GM23248 (cell line): ENCODE data around the gene GTF2F2. TPM values are rescaled to one million over a fixed set of nuclear protein-coding genes. Genes with fewer than 3 reads are reported as not detected.

Experiments used
- DNase-seq: peaks from one replicate; pipeline ENCODE4 v3.0.0-alpha.2; 2015
- H2AFZ ChIP-seq: fragments of 200-600 bp; sonication (generic); 2 replicates; pipeline ENCODE4 v1.6.1; 2016; ENCODE audit warnings: antibody characterized with exemption
- H3F3A ChIP-seq: fragments of 200-600 bp; sonication (generic); 2 replicates; pipeline ENCODE4 v1.6.1; 2016; ENCODE audit warnings: mild to moderate bottlenecking, antibody characterized with exemption, mixed run types; ENCODE audit not compliant: insufficient read depth
- H3K27ac ChIP-seq: fragments of 200-600 bp; sonication (generic); 2 replicates; pipeline ENCODE4 v1.5.1; 2016; ENCODE audit warnings: mild to moderate bottlenecking
- H3K27me3 ChIP-seq: fragments of 200-600 bp; sonication (generic); replicated peaks from 2 replicates; pipeline ENCODE4 v1.6.1; 2016; ENCODE audit warnings: mild to moderate bottlenecking; ENCODE audit not compliant: insufficient read depth
- H3K36me3 ChIP-seq: fragments of 200-600 bp; sonication (generic); 2 replicates; pipeline ENCODE4 v1.6.1; 2016; ENCODE audit warnings: low read depth, mild to moderate bottlenecking
- H3K4me1 ChIP-seq: fragments of 200-600 bp; sonication (generic); 2 replicates; pipeline ENCODE4 v1.6.1; 2016; ENCODE audit warnings: mild to moderate bottlenecking; ENCODE audit not compliant: insufficient read depth
- H3K4me2 ChIP-seq: fragments of 200-600 bp; sonication (generic); one replicate; pipeline ENCODE4 v1.6.1; 2016; ENCODE audit warnings: mild to moderate bottlenecking; ENCODE audit not compliant: unreplicated experiment
- H3K4me3 ChIP-seq: fragments of 200-600 bp; sonication (generic); 2 replicates; pipeline ENCODE4 v1.5.1; 2016; ENCODE audit warnings: mild to moderate bottlenecking
- H3K79me2 ChIP-seq: fragments of 200-600 bp; sonication (generic); 2 replicates; pipeline ENCODE4 v1.6.1; 2016; ENCODE audit warnings: mild to moderate bottlenecking; ENCODE audit not compliant: insufficient read depth
- H3K9ac ChIP-seq: fragments of 200-600 bp; sonication (generic); 2 replicates; pipeline ENCODE4 v1.6.1; 2016; ENCODE audit warnings: mild to moderate bottlenecking
- H3K9me2 ChIP-seq: fragments of 200-600 bp; sonication (generic); 2 replicates; pipeline ENCODE4 v1.6.1; 2016; ENCODE audit warnings: mixed run types, mild to moderate bottlenecking, moderate library complexity; ENCODE audit not compliant: insufficient read depth
- H3K9me3 ChIP-seq: fragments of 200-600 bp; sonication (generic); one replicate; pipeline ENCODE4 v1.6.1; 2017; ENCODE audit warnings: low read depth
- H4K20me1 ChIP-seq: fragments of 200-600 bp; sonication (generic); 2 replicates; pipeline ENCODE4 v1.6.0; 2016; ENCODE audit not compliant: insufficient read depth
- EZH2 ChIP-seq: fragments of 200-600 bp; sonication (generic); IDR thresholded peaks from 2 replicates; pipeline ENCODE4 v1.6.1; 2018; ENCODE audit warnings: antibody characterized with exemption, mild to moderate bottlenecking; ENCODE audit not compliant: insufficient read depth, poor library complexity, severe bottlenecking
- EZH2phosphoT487 ChIP-seq: fragments of 200-600 bp; sonication (generic); IDR thresholded peaks from 2 replicates; pipeline ENCODE4 v1.6.1; 2018; ENCODE audit warnings: antibody characterized with exemption, moderate library complexity, mild to moderate bottlenecking, low read depth; ENCODE audit not compliant: insufficient read depth
- WGBS, 2 experiments: methylation state at CpG; one replicate each; pipeline ENCODE4 v1.1.6; 2015 to 2017; ENCODE audit warnings: low lambda C conversion rate in 2 of 2, low coverage in 1 of 2; ENCODE audit errors: missing lambda C conversion rate in 2 of 2; 5-methylcytosine and 5-hydroxymethylcytosine counted together
- in situ Hi-C: fragments of 300-500 bp; cut with MboI; formaldehyde crosslinking; loops from 2 replicates; pipeline ENCODE4 v1.15.0; 2020
- polyA plus RNA-seq: library from polyadenylated mRNA; unstranded; fragments of >200 nt; fragmentation: Nextera tagmentation; extraction: Ambion mirVana; gene quantifications from 2 replicates; pipeline ENCODE4 v1.2.1, GENCODE V29; 2016
- total RNA-seq: library from RNA; depleted of rRNA; stranded (reverse); fragments of >200 nt; shearing (Covaris generic); gene quantifications from 2 replicates; pipeline ENCODE4 v1.2.3, GENCODE V29; 2014

The GTF2F2 gene
- total and polyA plus RNA-seq, 2 experiments from 2014 or later = 23.7 to 27.6 TPM

GRCh38 chr13:45258334-45258675 is 138.0 kb downstream of the GTF2F2 start:
- WGBS, 2 experiments = 94 to 97% methylated on average over 2 of the region's 2 CpGs
- Histone ChIP-seq H3K9ac (no peak overlapping the region), H3K36me3 (no peaks in the 10 kb centered on the region; the same call in 1 of the 2 replicates), H3K4me3 (no peak overlapping the region), H3K79me2 (no peaks in the 10 kb centered on the region), H3K9me2 (no peaks in the 10 kb centered on the region), H3F3A (peaks cover 20% of the 10 kb centered on the region; the same call in 1 of the 2 replicates), H3K27me3 (no peaks in the 10 kb centered on the region), H3K27ac (0 out of 2 replicates have a peak overlapping the region, but pooled peaks have one; percentile 24), H3K9me3 (no peaks in the 10 kb centered on the region), H3K4me1 (peaks cover 21% of the 10 kb centered on the region), H4K20me1 (no peaks in the 10 kb centered on the region), H2AFZ (no peak overlapping the region), H3K4me2 (no peak overlapping the region)
- no peak for DNase-seq
- in situ Hi-C loops = no loop called here
- TF ChIP-seq EZH2phosphoT487 = no peak
- no peak for TF ChIP-seq EZH2

- Histone ChIP-seq H3K9me3 (no peaks in the 10 kb centered on the region), H3K27ac (no peak overlapping the region), H3F3A (no peaks in the 10 kb centered on the region), H3K9me2 (no peaks in the 10 kb centered on the region), H3K4me2 (no peak overlapping the region), H3K9ac (no peak overlapping the region), H3K79me2 (no peaks in the 10 kb centered on the region), H3K4me1 (no peaks in the 10 kb centered on the region), H3K27me3 (no peaks in the 10 kb centered on the region), H3K4me3 (no peak overlapping the region), H3K36me3 (peaks cover 14% of the 10 kb centered on the region; the same call in 1 of the 2 replicates), H2AFZ (no peak overlapping the region), H4K20me1 (no peaks in the 10 kb centered on the region)
- in situ Hi-C loops = no loop called here
- DNase-seq = no peak
- TF ChIP-seq EZH2phosphoT487 (no peak), EZH2 (no peak)
- 91 to 95% methylated on average over 5 of the region's 5 CpGs for WGBS, 2 experiments
Observed at GRCh38 chr13:45267215-45267614, 146.9 kb downstream of the GTF2F2 start.

GRCh38 chr13:45269204-45269603 is 148.9 kb downstream of the GTF2F2 start:
- TF ChIP-seq EZH2 (no peak), EZH2phosphoT487 (no peak)
- Histone ChIP-seq H4K20me1 (no peaks in the 10 kb centered on the region), H3K9me2 (no peaks in the 10 kb centered on the region), H3K36me3 (peaks cover 14% of the 10 kb centered on the region; the same call in 1 of the 2 replicates), H3K4me1 (no peaks in the 10 kb centered on the region), H2AFZ (no peak overlapping the region), H3K4me2 (no peak overlapping the region), H3K27me3 (no peaks in the 10 kb centered on the region), H3K9ac (no peak overlapping the region), H3K4me3 (no peak overlapping the region), H3F3A (no peaks in the 10 kb centered on the region), H3K79me2 (no peaks in the 10 kb centered on the region), H3K27ac (no peak overlapping the region), H3K9me3 (no peaks in the 10 kb centered on the region)
- DNase-seq = no peak
- in situ Hi-C loops = no loop called here
- 83 to 100% methylated on average over 2 of the region's 2 CpGs for WGBS, 2 experiments

- no peaks in the 10 kb centered on the region for H3K9me3 ChIP-seq
- no peak overlapping the region for H3K9ac ChIP-seq
- in situ Hi-C loops = no loop called here
- DNase-seq = no peak
- no peak overlapping the region for H2AFZ ChIP-seq
- H3K79me2 ChIP-seq = no peaks in the 10 kb centered on the region
- no peak overlapping the region for H3K4me3 ChIP-seq
- no peak overlapping the region for H3K27ac ChIP-seq
- peaks cover 11% of the 10 kb centered on the region; the same call in 1 of the 2 replicates for H3F3A ChIP-seq
- no peaks in the 10 kb centered on the region for H3K27me3 ChIP-seq
- no peak overlapping the region for H3K4me2 ChIP-seq
- 82 to 90% methylated on average over 3 of the region's 3 CpGs for whole genome bisulfite sequencing, 2 experiments
- TF ChIP-seq EZH2 = no peak
- TF ChIP-seq EZH2phosphoT487 = no peak
- H4K20me1 ChIP-seq = no peaks in the 10 kb centered on the region
- H3K4me1 ChIP-seq = peaks cover 8% of the 10 kb centered on the region
- H3K9me2 ChIP-seq = no peaks in the 10 kb centered on the region
- 0 out of 2 replicates have a peak, but pooled peaks cover 2% of the 10 kb centered on the region for H3K36me3 ChIP-seq
Observed at GRCh38 chr13:45276913-45277312, 156.6 kb downstream of the GTF2F2 start.

- Histone ChIP-seq H3F3A (peaks cover 11% of the 10 kb centered on the region; the same call in 1 of the 2 replicates), H3K27me3 (no peaks in the 10 kb centered on the region), H3K36me3 (0 out of 2 replicates have a peak, but pooled peaks cover 2% of the 10 kb centered on the region), H3K9me2 (no peaks in the 10 kb centered on the region), H3K4me3 (no peak overlapping the region), H3K79me2 (no peaks in the 10 kb centered on the region), H3K4me2 (no peak overlapping the region), H3K27ac (no peak overlapping the region), H3K9ac (no peak overlapping the region), H3K4me1 (peaks cover 8% of the 10 kb centered on the region), H4K20me1 (no peaks in the 10 kb centered on the region), H2AFZ (no peak overlapping the region), H3K9me3 (no peaks in the 10 kb centered on the region)
- DNase-seq = no peak
- in situ Hi-C loops = no loop called here
- TF ChIP-seq EZH2phosphoT487 (no peak), EZH2 (no peak)
- 96 to 100% methylated on average over 3 of the region's 3 CpGs for WGBS, 2 experiments
Observed at GRCh38 chr13:45278096-45278645, 157.9 kb downstream of the GTF2F2 start.
